HG03025 (cell line): ENCODE measurements around the gene ACR.
"Not testable (repeated sequence)": the region's sequence is repeated elsewhere in the genome, so short reads cannot be mapped to it uniquely, and the experiment has no call there.

Experiments
- ATAC-seq: cut with Tn5 transposase; IDR thresholded peaks from one replicate; pipeline ENCODE4 v1.9.1; 2021; ENCODE audit warnings: mild to moderate bottlenecking, moderate library complexity; ENCODE audit not compliant: unreplicated experiment, low FRiP score

The ACR gene

GRCh38 chr22:50759597-50760341 is 21.8 kb downstream of the ACR start:
- ATAC-seq, result not testable (repeated sequence)

- not testable (repeated sequence) for ATAC-seq
Observed at GRCh38 chr22:50761829-50762228, 23.8 kb downstream of the ACR start.

- not testable (repeated sequence) for ATAC-seq
Observed at GRCh38 chr22:50764288-50764687, 26.3 kb downstream of the ACR start.

GRCh38 chr22:50775132-50775531 is 37.1 kb downstream of the ACR start:
- not testable (repeated sequence) for ATAC-seq

- not testable (repeated sequence) for ATAC-seq
Observed at GRCh38 chr22:50777631-50778030, 39.6 kb downstream of the ACR start.

GRCh38 chr22:50780244-50780643 is 42.2 kb downstream of the ACR start:
- ATAC-seq, result not testable (repeated sequence)

- ATAC-seq, result not testable (repeated sequence)
Observed at GRCh38 chr22:50782253-50782652, 44.2 kb downstream of the ACR start.

- ATAC-seq, result peak; percentile 96
Observed at GRCh38 chr22:50783033-50783879, 45.3 kb downstream of the ACR start, which contains the start of gene RABL2B. Gene RABL2B, minus strand, starts transcription at chr22:50783636. Its CDS starts 1,342 bp downstream, at chr22:50782294.

GRCh38 chr22:50783880-50784276 is 45.9 kb downstream of the ACR start:
- ATAC-seq, result peak; percentile 22

- ATAC-seq, result not testable (repeated sequence)
Observed at GRCh38 chr22:50785289-50785688, 47.3 kb downstream of the ACR start.

- not testable (repeated sequence) for ATAC-seq
Observed at GRCh38 chr22:50786936-50787335, 48.9 kb downstream of the ACR start.
